Measurements from ENCODE around the gene ATF3.

- TF ChIP-seq CTCF (IDR thresholded peaks at IDR 0.05) = peak in 10 of 12 donors; percentile 25 to 43 (median 32)
- TF ChIP-seq POLR2A (IDR thresholded peaks at IDR 0.05) = no peak
Measured at GRCh38 chr1:212595787-212596714, 12.5 kb upstream of the ATF3 start.
